GM21786 (cell line): ENCODE results near the gene ROBO3.

Experiments
- ATAC-seq: cut with Tn5 transposase; IDR thresholded peaks from one replicate; pipeline ENCODE4 v1.9.1; 2021; ENCODE audit not compliant: unreplicated experiment

ROBO3 gene

DNA sequence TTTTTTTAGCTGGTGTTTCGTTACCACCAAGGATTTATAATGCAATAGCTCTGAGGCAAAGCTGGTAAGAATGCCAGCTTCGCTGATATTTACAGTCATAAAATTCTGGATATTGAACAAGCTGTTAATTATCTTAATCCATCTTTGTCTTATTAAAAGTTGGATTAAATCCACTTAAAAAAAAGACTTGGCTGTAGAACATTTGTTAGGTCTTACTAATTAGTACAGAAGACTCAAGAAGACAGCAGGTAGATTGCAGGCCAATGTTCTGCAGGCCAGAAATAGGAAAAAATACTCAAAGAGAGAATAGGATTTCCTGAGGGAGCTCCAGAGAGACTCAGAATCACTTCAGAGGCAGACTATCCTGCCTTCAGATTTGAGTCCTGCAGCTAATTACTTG, 24.9 kb downstream of the ROBO3 start:
- ATAC-seq = no peak

DNA sequence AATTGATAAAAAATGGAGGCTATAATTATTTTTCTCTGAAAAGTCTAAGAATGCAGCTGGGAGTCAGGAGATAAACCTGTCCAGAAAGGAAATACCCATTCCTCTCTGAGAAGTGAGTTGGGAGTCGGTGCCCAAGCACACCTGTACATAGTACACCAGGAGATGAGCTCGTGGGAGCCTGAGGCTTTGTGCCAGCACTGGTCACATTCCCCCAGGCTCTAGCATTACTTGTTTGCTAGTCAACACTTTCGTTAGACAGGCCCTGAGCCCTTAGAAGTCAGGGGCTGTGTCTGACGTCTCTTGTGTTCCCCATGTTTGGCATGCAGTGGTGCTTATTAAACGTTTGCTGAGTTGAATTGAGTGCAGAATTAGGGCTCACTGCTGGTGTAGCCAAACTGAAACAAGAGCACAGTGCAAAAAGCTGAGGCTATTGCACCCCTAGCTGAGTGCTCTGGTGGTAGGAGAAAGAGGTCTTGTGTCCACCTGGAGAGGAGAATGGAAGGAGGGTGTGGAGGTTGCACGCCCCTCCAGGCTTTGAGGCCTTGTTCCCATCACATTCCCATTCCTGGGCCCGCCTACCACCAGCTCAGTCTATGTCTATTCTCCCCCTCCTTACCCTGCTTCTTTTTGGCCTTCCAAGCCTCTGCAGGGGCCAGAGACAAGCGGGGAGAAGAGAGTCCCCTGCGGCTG, 25.6 kb downstream of the ROBO3 start:
- no peak for ATAC-seq

DNA sequence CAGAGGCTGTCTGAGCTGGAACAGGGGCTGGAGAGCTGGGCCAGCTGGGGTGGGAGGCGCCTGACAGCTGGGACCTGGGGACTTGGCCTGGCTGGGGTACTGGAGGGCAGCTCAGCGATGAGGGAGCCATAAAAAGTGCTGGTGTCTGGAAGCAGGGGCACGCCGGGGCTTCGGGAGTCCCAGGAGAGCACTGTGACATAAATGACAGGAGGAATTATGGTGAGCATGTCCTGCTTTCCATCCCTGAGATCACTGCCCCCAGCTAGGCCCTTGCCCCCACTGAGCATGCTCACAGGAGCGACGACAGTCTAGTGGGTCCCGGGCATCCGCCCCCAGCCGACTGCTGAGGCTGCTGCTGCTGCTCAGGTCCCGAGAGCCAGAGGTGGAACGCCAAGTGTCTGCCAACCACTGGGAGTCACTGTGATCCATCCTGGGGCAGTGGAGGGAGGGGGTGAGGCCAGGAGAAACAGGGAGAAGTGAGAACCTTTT, 26.2 kb downstream of the ROBO3 start:
- no peak for ATAC-seq

DNA sequence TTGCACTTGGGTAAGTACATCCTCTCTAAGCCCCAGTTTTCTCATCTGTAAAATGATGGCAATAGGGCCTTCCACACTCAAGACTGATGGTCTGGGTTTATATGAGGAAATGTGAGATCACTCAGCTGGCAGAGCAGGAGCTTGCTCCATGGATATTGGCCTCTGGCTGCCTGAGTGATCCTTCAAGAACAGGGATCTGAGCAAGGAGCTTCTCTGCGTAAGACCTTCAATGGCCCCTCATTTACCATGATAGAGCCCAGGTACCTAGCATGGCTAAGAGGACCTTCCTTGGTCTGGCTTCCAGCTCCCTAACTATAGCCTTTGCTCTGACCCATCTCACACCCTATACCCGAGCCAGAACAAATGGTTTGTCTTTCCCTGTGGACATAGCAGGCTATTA, 26.9 kb downstream of the ROBO3 start:
- ATAC-seq = no peak

GRCh38 chr11:124892750-124893454, 27.7 kb downstream of the ROBO3 start:
- ATAC-seq = no peak

DNA sequence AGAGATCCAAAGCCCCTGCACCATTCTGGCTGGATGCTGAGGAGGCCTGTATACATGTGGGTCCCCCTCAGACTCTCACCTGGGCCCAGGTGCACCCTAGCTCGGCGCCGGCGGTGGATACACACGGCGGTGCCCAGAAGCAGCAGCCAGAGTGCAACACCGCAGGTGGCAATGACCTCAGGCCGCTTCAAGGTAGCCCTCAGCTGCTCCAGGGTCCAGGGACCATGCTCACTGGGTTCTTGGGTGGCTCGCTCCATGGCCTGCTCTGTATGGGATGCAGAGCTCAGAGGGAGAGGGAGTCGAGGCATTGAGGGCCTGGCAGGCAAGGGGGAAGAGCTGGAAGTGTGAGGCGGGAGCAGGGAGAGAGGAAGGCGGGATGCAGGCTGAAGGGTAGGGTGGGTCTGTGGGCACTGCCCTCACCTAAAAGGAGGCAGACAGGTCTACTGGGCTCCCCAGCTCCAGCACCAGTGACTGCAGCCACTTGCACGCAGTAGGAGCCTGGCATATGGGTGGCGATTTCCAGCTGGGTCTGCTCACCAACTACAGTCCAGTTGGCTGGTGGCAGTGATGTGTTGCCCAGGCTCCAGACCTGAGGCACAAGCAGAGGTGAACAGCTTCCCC, 28.7 kb downstream of the ROBO3 start:
- ATAC-seq = no peak

DNA sequence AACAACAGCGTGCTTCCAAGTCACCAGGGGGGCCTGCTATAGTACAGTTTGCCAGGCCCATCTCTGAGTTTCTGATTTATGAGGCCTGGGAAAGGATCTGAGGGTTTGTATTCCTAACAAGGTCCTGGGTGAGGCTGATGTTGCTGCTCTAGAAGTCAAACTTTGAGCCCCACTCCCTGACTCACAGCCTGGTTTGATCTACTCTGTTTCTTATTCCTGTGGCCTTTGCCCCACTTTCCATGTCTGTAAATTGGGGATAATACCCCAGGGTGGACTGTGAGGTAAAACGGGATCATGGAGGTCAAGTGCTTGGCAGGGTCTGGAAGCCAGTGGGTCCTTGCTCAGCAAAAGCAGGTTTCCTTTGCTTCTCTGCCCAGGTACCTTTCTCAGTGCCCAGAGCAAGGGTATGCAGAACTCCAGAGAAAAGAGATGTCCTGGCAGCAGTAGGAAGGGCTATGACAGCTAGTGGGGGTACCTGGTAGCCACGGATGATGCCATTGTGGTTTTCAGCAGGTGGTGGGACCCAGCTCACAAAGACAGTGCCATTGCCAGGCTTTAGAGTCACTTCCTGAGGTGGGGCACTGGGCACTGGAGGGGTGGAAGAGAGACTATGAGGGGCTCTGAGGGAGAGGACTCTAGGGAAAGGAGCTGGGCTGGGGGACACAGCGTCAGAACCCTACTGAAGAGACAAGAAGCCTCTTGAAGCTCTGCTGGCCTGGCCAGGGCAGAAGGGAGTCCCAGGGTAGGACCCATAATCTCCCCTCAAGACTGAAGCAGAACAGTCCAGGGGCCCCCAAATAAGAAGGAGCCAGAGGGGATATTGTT, 29.6 kb downstream of the ROBO3 start:
- ATAC-seq = no peak

DNA sequence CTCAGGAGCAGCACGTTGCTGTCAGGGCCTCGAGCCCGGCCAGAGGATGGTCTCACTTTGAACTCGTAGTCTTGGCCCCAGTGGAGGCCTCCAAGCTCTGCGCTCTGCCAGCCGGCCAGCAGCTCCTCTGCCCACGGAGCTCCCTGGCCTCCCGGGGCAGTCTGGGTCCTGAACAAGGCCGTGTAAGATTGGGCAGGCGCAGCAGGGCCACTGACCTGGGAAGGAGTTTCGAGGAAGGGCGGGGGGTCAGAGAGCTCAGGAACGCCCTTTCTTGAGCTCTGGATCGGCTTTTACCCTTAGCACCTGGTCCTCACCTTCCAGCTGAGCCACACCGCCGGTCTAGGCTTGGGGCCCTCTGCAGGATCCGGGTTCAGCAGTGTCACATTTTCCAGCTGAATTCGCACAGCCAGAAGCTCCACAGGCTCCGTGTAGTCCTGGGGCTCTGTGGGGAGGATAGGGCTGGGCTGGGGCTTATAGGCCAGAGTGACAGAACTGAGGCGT, 30.3 kb downstream of the ROBO3 start:
- ATAC-seq = no peak

DNA sequence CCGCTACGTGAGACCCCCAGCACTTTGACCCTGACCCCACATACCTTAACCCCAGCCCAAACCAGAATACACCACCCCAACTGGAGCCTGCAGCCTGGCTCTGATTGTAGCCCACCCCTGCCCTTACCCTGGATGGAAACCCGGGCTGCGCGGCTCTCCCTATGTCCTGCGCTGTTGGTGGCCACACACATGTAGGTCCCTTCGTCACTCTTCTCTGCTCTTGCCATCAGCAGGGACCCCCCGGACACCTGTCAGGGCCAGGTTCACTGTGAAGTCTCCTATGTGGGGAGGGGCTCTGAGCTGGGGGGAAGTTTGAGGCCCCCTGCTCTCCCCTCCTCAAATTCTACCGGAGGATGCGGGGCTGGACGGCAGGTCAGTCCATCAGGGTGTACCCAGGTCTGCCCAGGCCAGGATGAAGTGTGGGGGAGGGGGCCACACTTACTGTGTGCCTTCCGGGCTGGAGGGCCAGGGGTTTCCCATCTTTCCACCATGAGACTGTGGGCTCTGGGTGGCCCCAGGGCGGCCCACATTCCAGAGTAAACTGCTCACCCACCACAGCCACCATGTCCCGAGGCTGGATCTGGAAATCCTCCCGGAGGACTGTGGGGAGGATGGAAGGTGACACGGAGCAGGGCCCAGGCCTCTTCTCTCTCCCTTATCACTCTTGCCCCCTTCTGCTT, 31.0 kb downstream of the ROBO3 start:
- ATAC-seq = no peak

DNA sequence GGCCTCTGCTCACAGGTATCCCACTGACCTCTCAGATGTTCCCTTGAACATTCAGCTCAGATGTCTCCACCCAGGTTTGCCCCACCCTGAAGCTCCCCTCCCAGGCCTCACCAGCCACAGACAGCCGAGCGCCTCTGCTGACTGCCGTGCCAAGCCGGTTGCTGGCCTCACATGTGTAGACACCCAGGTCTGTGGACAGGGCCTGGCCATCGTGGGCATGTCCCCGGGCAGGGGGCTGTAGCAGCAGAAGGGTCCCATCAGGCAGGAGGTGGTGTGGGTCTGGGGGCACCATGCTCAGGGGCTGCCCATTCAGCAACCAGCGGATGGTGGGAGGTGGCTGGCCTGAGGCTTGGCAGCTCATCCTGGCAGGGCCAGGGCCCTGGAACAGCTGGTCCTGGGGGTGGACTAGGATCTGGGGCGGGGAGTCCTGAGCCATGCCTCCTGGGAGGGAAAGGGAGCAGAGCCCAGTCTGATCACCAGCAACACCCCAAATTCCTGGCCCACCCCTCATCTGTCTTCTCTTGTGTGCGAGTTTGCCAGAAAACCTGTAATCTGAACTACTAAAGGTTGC, 31.7 kb downstream of the ROBO3 start:
- no peak for ATAC-seq

DNA sequence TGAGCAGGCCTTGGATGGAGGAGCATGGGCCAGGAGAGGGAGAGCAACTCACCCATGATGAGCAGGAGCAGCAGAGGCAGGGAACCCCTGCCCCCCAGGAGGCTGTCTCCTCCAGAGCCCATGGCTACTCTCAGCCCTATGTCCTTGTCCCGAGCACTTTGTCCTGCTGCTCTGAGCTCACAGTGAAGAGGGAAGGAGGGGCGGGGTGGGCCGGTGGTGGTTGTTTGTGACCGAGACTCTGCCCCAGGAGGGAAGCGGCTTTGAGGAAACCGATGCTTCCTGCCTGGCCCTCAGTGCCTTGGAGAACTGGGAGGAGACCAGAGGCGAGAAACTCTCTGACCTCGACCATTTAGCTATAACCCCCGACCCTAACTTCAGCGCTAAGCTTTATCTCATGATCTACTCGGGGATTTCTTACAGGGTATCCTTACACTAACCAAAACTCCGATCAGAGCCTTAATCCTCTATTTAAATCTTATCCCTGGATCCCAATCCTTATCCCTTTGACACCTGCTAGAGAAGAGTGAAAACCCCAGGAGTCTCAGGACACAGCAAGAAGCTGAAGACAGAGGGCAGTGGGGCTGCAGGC, 32.5 kb downstream of the ROBO3 start, which contains the start of gene ROBO4:
TSS of gene ROBO4 (minus strand) at position 192 of the 589 bp plus-strand sequence. CDS start at position 122, 70 bp downstream.
- ATAC-seq = no peak

DNA sequence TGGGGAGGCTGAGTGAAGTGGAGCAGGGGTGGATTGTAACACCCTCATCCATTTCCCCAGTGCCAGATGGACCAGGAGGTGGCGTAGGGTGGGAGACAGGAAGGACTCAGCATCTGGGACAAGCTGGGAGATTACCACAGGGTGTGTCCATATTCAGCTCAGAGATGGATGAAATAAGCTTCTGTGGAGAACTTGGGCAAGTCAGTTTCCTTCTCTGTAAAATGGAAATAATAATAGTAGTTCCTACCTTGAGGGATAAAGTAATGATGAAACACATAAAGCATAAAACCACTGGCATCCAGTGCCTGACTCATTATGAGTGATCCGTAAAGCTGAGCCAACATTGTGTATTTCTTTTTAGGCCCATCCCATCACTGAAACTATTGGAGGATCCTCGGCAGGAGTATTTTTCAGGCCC, 33.0 kb downstream of the ROBO3 start:
- no peak for ATAC-seq

- ATAC-seq = no peak
Observed at GRCh38 chr11:124898711-124899110, 33.5 kb downstream of the ROBO3 start.

DNA sequence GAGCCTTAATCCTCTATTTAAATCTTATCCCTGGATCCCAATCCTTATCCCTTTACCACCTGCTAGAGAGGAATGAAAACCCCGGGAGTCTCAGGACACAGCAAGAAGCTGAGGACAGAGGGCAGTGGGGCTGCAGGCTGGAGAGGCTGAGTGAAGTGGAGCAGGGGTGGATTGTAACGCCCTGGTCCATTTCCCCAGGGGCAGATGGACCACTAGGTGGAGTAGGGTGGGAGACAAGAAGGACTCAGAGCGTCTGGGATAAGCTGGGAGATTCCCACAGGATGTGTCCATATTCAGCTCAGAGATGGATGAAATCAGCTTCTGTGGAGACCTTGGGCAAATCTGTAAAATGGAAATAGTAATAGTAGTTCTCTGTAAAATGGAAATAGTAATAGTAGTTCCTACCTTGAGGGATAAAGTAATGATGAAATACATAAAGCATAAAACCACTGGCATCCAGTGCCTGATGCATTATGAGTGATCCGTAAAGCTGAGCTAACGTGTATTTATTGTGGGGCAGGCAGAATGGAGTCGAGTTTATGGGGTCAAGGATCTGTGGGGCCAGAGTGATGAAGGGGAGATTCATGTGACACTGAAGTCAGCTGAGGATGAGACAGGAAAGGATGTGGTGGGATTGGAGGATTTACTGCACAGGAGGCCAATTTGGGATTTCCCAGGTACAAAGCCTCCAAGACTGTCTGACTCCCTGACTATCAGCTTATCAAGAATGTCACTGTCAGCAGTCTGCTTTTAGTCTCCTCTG, 34.3 kb downstream of the ROBO3 start:
- ATAC-seq = no peak

- ATAC-seq = no peak
Observed at GRCh38 chr11:124900464-124900863, 35.2 kb downstream of the ROBO3 start.

GRCh38 chr11:124902616-124903015, 37.4 kb downstream of the ROBO3 start:
- ATAC-seq = no peak

- no peak for ATAC-seq
Observed at GRCh38 chr11:124915541-124916369, 50.5 kb downstream of the ROBO3 start.

DNA sequence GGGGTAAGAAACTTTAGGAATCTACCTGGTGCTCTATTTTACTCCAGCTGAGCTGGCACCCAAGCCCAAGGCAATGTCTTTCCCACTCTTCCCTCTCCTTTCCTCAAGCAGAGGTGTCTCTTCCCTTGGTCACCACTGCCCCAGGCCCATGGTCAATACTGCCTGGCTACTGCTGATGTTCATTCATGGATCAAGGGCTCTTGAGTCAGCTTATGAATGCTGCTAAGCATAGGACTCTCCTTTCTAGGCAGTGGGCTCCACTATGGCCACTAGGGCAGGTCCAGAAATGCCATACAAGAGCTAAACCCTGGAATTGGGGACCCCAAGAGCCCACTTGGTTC, 51.1 kb downstream of the ROBO3 start:
- no peak for ATAC-seq
